ENCODE data around the gene CLDN14. TPM values are rescaled to one million over a fixed set of nuclear protein-coding genes. Genes with fewer than 3 reads are reported as not detected.

The CLDN14 gene
- total and polyA plus RNA-seq, 2 donors: 0.14 to 0.78 TPM

- no peak overlapping the region for H3K4me3 ChIP-seq (ENCODE audit: low read length in 2 of 2)
- DNase-seq (ENCODE audit: low read depth in 6 of 9, low spot score in 9 of 9): no peak
- WGBS: 48% methylated on average over 7 of the region's 7 CpGs
- no peaks in the 10 kb centered on the region for H3K36me3 ChIP-seq (ENCODE audit: control insufficient read depth in 2 of 2, insufficient read depth in 2 of 2, low read length in 1 of 2)
- H3K9me3 ChIP-seq (ENCODE audit: control insufficient read depth in 2 of 2, insufficient read depth in 1 of 2, low read length in 1 of 2): no peaks in the 10 kb centered on the region
- H3K27ac ChIP-seq (ENCODE audit: low read depth in 1 of 2, low read length in 1 of 2): no peak overlapping the region
- H3K27me3 ChIP-seq (ENCODE audit: control insufficient read depth in 2 of 2, insufficient read depth in 1 of 2, low read length in 1 of 2): no peaks in the 10 kb centered on the region
- no peaks in the 10 kb centered on the region for H3K4me1 ChIP-seq (ENCODE audit: control insufficient read depth in 2 of 2, insufficient read depth in 2 of 2, low read length in 2 of 2)
These were observed 23.1 kb downstream of the CLDN14 start for GRCh38 chr21:36456729-36457414.

GRCh38 chr21:36454706-36455105 is 25.2 kb downstream of the CLDN14 start:
- H3K27ac ChIP-seq (ENCODE audit: low read depth in 1 of 2, low read length in 1 of 2): no peak overlapping the region
- WGBS: 70% methylated on average over 4 of the region's 4 CpGs
- no peak for DNase-seq (ENCODE audit: low read depth in 6 of 9, low spot score in 9 of 9)
- no peaks in the 10 kb centered on the region for H3K9me3 ChIP-seq (ENCODE audit: control insufficient read depth in 2 of 2, insufficient read depth in 1 of 2, low read length in 1 of 2)
- no peaks in the 10 kb centered on the region for H3K27me3 ChIP-seq (ENCODE audit: control insufficient read depth in 2 of 2, insufficient read depth in 1 of 2, low read length in 1 of 2)
- H3K4me3 ChIP-seq (ENCODE audit: low read length in 2 of 2): no peak overlapping the region
- H3K4me1 ChIP-seq (ENCODE audit: control insufficient read depth in 2 of 2, insufficient read depth in 2 of 2, low read length in 2 of 2): no peaks in the 10 kb centered on the region
- H3K36me3 ChIP-seq (ENCODE audit: control insufficient read depth in 2 of 2, insufficient read depth in 2 of 2, low read length in 1 of 2): no peaks in the 10 kb centered on the region

- no peaks in the 10 kb centered on the region for H3K9me3 ChIP-seq (ENCODE audit: control insufficient read depth in 2 of 2, insufficient read depth in 1 of 2, low read length in 1 of 2)
- no peak for DNase-seq (ENCODE audit: low read depth in 6 of 9, low spot score in 9 of 9)
- no peak overlapping the region for H3K27ac ChIP-seq (ENCODE audit: low read depth in 1 of 2, low read length in 1 of 2)
- no peak overlapping the region for H3K4me3 ChIP-seq (ENCODE audit: low read length in 2 of 2)
- no peaks in the 10 kb centered on the region for H3K27me3 ChIP-seq (ENCODE audit: control insufficient read depth in 2 of 2, insufficient read depth in 1 of 2, low read length in 1 of 2)
- 56% methylated on average over 4 of the region's 4 CpGs for WGBS
- no peaks in the 10 kb centered on the region for H3K4me1 ChIP-seq (ENCODE audit: control insufficient read depth in 2 of 2, insufficient read depth in 2 of 2, low read length in 2 of 2)
- H3K36me3 ChIP-seq (ENCODE audit: control insufficient read depth in 2 of 2, insufficient read depth in 2 of 2, low read length in 1 of 2): no peaks in the 10 kb centered on the region
These were observed 25.8 kb downstream of the CLDN14 start for GRCh38 chr21:36454093-36454531.

GRCh38 chr21:36452281-36452825 is 27.6 kb downstream of the CLDN14 start:
- no peak overlapping the region for H3K27ac ChIP-seq (ENCODE audit: low read depth in 1 of 2, low read length in 1 of 2)
- no peaks in the 10 kb centered on the region for H3K36me3 ChIP-seq (ENCODE audit: control insufficient read depth in 2 of 2, insufficient read depth in 2 of 2, low read length in 1 of 2)
- DNase-seq (ENCODE audit: low read depth in 6 of 9, low spot score in 9 of 9): peak in 1 of 9 donors; percentile 19
- H3K4me3 ChIP-seq (ENCODE audit: low read length in 2 of 2): no peak overlapping the region
- H3K4me1 ChIP-seq (ENCODE audit: control insufficient read depth in 2 of 2, insufficient read depth in 2 of 2, low read length in 2 of 2): no peaks in the 10 kb centered on the region
- H3K27me3 ChIP-seq (ENCODE audit: control insufficient read depth in 2 of 2, insufficient read depth in 1 of 2, low read length in 1 of 2): no peaks in the 10 kb centered on the region
- no peaks in the 10 kb centered on the region for H3K9me3 ChIP-seq (ENCODE audit: control insufficient read depth in 2 of 2, insufficient read depth in 1 of 2, low read length in 1 of 2)
- 73% methylated on average over 6 of the region's 6 CpGs for WGBS

GRCh38 chr21:36451506-36451905 is 28.4 kb downstream of the CLDN14 start:
- no peak overlapping the region for H3K27ac ChIP-seq (ENCODE audit: low read depth in 1 of 2, low read length in 1 of 2)
- no peaks in the 10 kb centered on the region for H3K36me3 ChIP-seq (ENCODE audit: control insufficient read depth in 2 of 2, insufficient read depth in 2 of 2, low read length in 1 of 2)
- no peak for DNase-seq (ENCODE audit: low read depth in 6 of 9, low spot score in 9 of 9)
- 96% methylated on average over 8 of the region's 8 CpGs for WGBS
- no peaks in the 10 kb centered on the region for H3K27me3 ChIP-seq (ENCODE audit: control insufficient read depth in 2 of 2, insufficient read depth in 1 of 2, low read length in 1 of 2)
- no peaks in the 10 kb centered on the region for H3K9me3 ChIP-seq (ENCODE audit: control insufficient read depth in 2 of 2, insufficient read depth in 1 of 2, low read length in 1 of 2)
- H3K4me3 ChIP-seq (ENCODE audit: low read length in 2 of 2): no peak overlapping the region
- no peaks in the 10 kb centered on the region for H3K4me1 ChIP-seq (ENCODE audit: control insufficient read depth in 2 of 2, insufficient read depth in 2 of 2, low read length in 2 of 2)

- no peak for DNase-seq (ENCODE audit: low read depth in 6 of 9, low spot score in 9 of 9)
- Histone ChIP-seq H3K27me3 (ENCODE audit: control insufficient read depth in 2 of 2, insufficient read depth in 1 of 2, low read length in 1 of 2) (no peaks in the 10 kb centered on the region), H3K27ac (ENCODE audit: low read depth in 1 of 2, low read length in 1 of 2) (no peak overlapping the region), H3K4me3 (ENCODE audit: low read length in 2 of 2) (no peak overlapping the region), H3K36me3 (ENCODE audit: control insufficient read depth in 2 of 2, insufficient read depth in 2 of 2, low read length in 1 of 2) (no peaks in the 10 kb centered on the region), H3K4me1 (ENCODE audit: control insufficient read depth in 2 of 2, insufficient read depth in 2 of 2, low read length in 2 of 2) (no peaks in the 10 kb centered on the region), H3K9me3 (ENCODE audit: control insufficient read depth in 2 of 2, insufficient read depth in 1 of 2, low read length in 1 of 2) (no peaks in the 10 kb centered on the region)
- WGBS: 95% methylated on average over 2 of the region's 2 CpGs
These were observed 29.4 kb downstream of the CLDN14 start for GRCh38 chr21:36450511-36450910.

- no peaks in the 10 kb centered on the region for H3K4me1 ChIP-seq (ENCODE audit: control insufficient read depth in 2 of 2, insufficient read depth in 2 of 2, low read length in 2 of 2)
- H3K36me3 ChIP-seq (ENCODE audit: control insufficient read depth in 2 of 2, insufficient read depth in 2 of 2, low read length in 1 of 2): no peaks in the 10 kb centered on the region
- no peaks in the 10 kb centered on the region for H3K27me3 ChIP-seq (ENCODE audit: control insufficient read depth in 2 of 2, insufficient read depth in 1 of 2, low read length in 1 of 2)
- DNase-seq (ENCODE audit: low read depth in 6 of 9, low spot score in 9 of 9): no peak
- H3K4me3 ChIP-seq (ENCODE audit: low read length in 2 of 2): no peak overlapping the region
- WGBS: 95% methylated on average over 10 of the region's 10 CpGs
- no peaks in the 10 kb centered on the region for H3K9me3 ChIP-seq (ENCODE audit: control insufficient read depth in 2 of 2, insufficient read depth in 1 of 2, low read length in 1 of 2)
- no peak overlapping the region for H3K27ac ChIP-seq (ENCODE audit: low read depth in 1 of 2, low read length in 1 of 2)
These were observed 33.6 kb downstream of the CLDN14 start for GRCh38 chr21:36446301-36446700.

- H3K9me3 ChIP-seq (ENCODE audit: control insufficient read depth in 2 of 2, insufficient read depth in 1 of 2, low read length in 1 of 2): no peaks in the 10 kb centered on the region
- no peak for DNase-seq (ENCODE audit: low read depth in 6 of 9, low spot score in 9 of 9)
- no peaks in the 10 kb centered on the region for H3K4me1 ChIP-seq (ENCODE audit: control insufficient read depth in 2 of 2, insufficient read depth in 2 of 2, low read length in 2 of 2)
- no peak overlapping the region for H3K27ac ChIP-seq (ENCODE audit: low read depth in 1 of 2, low read length in 1 of 2)
- no peak overlapping the region for H3K4me3 ChIP-seq (ENCODE audit: low read length in 2 of 2)
- H3K27me3 ChIP-seq (ENCODE audit: control insufficient read depth in 2 of 2, insufficient read depth in 1 of 2, low read length in 1 of 2): no peaks in the 10 kb centered on the region
- 98% methylated on average over 6 of the region's 6 CpGs for WGBS
- H3K36me3 ChIP-seq (ENCODE audit: control insufficient read depth in 2 of 2, insufficient read depth in 2 of 2, low read length in 1 of 2): no peaks in the 10 kb centered on the region
These were observed 38.2 kb downstream of the CLDN14 start for GRCh38 chr21:36441715-36442114.

- Histone ChIP-seq H3K9me3 (ENCODE audit: control insufficient read depth in 2 of 2, insufficient read depth in 1 of 2, low read length in 1 of 2) (no peaks in the 10 kb centered on the region), H3K4me1 (ENCODE audit: control insufficient read depth in 2 of 2, insufficient read depth in 2 of 2, low read length in 2 of 2) (no peaks in the 10 kb centered on the region), H3K27ac (ENCODE audit: low read depth in 1 of 2, low read length in 1 of 2) (no peak overlapping the region), H3K4me3 (ENCODE audit: low read length in 2 of 2) (no peak overlapping the region), H3K27me3 (ENCODE audit: control insufficient read depth in 2 of 2, insufficient read depth in 1 of 2, low read length in 1 of 2) (no peaks in the 10 kb centered on the region), H3K36me3 (ENCODE audit: control insufficient read depth in 2 of 2, insufficient read depth in 2 of 2, low read length in 1 of 2) (no peaks in the 10 kb centered on the region)
- no peak for DNase-seq (ENCODE audit: low read depth in 6 of 9, low spot score in 9 of 9)
- 45% methylated on average over 6 of the region's 6 CpGs for WGBS
These were observed 42.2 kb downstream of the CLDN14 start for GRCh38 chr21:36437745-36438128.

Measured in thymus (tissue), 11 donors.